ENCODE measurements around the gene YKT6.
"Not testable (repeated sequence)": the region's sequence is repeated elsewhere in the genome, so short reads cannot be mapped to it uniquely, and the experiment has no call there.

The YKT6 gene

DNA sequence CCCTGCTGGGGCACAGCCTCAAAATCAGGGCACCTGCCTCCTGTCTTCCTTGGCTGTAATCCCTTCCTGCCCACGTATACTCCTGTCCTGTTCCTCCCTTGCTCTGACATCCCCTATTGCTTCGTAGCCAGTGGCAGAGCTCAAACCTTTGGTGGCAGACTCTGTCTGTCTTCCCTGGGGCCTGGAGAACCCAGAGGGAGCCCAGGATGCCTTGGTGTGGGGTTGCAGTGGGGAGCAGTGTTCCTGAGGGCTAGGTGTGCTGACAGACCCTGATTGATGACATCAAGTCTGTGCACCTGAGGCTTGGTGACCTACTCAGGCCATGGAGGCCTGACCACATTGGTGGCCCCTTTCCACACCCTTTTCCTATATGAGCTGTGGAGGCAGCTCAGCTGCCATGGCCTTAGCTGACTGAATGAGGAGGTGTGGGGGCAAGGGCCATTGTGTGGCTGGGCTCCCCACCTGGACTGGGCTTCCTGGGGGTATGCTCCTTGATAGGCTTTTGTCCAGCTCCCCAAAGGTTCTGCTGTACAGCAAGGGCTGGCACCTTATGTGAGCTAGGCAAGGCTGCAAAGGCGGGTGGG lies 6.1 kb upstream of the YKT6 start:
- DNase-seq: no peak

DNA sequence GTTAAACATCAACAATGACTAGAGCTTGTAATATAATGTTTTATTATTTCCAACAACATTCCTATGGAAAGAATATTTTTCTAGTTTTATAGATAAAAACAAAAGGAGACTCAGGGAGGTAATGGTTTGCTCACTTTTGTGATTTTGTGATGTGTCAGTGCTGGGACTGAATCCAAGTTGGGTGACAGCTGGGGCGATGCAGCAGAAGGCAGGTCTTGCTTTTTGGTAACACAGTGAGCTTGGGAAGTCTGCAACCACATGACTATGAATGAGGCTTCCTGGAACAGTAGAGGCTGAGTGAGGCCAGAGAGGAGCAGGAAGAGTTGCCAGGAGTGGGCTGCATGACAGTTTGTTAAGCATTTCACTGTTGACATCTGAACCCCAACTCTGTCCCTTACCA lies 4.9 kb upstream of the YKT6 start:
- no peak for DNase-seq

DNA sequence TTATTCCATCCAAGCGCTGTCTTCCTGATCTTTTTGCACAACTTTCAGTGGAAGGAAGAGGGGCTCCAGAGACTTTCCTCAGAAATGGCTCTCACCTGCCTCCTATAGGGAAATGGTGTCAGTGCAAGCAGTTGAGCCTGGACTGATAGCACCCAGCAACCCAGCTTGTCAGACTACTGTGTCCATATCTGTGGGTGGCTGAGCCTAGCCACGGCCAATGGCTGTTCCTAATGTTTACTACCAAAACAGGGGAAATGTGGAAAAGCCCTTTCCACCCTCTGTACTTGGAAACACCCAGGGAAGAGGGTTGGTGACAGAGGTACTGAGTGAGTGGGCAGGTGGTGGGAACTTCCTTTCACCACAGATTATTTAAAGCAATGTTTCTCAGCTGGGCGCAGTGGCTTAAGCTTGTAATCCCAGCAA lies 4.3 kb upstream of the YKT6 start:
- DNase-seq: no peak

DNA sequence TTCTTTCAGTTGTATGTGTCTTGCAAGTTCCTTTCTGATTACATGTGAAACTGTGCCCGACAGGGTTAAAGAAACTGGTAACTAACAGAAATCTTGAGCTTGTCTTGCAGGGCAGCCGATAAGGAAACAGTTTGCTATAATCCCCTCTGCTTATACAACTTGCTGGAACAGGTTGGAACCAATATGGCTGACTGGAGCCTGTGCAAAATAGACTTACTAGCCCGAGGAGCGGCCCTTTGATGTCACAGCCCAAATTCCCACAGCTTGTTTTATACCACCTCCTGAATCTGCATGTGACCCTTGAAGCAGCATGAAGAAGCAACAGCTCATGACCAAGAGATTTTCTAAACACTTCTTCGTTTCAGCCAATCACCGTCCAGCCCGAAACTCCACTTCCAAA lies 3.3 kb upstream of the YKT6 start:
- DNase-seq: no peak

DNA sequence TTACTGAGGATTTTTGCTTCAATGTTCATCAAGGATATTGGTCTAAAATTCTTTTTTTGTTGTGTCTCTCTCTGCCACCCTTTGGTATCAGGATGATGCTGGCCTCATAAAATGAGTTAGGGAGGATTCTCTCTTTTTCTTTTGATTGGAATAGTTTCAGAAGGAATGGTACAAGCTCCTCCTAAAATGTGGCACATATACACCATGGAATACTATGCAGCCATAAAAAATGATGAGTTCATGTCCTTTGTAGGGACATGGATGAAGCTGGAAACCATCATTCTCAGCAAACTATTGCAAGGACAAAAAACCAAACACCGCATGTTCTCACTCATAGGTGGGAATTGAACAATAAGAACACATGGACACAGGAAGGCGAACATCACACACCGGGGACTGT lies 615 bp upstream of the YKT6 start:
- not testable (repeated sequence) for DNase-seq

DNA sequence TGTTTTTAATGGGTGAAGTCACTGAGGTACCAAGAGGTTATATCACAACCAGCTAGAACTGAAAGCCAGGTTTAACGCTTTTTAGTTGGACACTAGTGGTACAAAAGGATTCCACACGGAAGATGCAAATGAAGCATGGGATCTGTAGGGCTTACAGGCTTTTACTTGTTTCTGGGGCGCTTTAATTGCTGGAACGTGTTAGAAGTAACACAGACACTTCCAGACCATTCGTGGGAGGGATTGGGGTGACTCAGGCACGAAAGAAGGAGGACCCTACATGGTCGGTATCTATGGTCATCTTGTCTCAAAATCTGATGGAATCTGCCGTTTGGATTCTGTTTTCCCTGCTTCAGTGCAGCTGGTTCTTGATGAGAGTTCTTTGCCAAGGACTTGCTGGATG lies 1.0 kb downstream of the YKT6 start:
- no peak for DNase-seq

DNA sequence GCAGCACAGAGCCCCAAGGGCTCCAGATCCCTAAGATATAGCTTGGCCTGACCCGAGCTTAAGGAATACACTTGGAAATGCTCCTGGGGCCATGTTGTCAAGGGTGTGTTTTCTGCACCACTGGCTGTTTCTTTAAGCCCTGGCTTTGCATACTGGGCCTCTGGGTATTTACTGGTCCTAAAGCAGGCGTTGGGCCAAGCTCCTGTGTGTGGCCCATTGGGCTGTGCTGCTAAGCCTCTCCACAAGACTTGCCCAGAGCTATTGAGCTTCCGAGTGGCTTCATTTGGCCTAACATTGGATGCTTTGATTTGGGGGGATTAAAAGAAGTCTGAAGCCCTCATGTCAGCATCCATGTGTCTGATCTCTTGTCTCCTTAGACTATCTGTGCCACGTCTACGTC lies 5.2 kb downstream of the YKT6 start:
- no peak for DNase-seq

DNA sequence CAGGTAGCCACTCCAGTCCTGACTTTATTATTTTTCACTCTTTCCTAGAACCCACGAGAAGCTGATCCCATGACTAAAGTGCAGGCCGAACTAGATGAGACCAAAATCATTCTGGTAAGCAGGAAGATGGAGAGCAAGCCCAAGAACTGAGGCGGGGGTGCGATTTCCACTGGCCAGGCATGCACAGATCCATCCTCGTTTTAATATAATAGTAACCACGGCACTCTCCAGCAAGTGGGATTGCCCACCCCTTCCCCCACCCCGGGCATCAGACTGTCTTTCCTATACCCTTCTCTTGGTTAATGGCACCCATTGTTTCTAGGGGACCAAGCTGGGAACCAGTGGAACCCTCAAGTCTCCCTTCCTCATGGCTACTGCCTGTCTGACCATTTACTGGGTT lies 7.3 kb downstream of the YKT6 start:
- DNase-seq: no peak

DNA sequence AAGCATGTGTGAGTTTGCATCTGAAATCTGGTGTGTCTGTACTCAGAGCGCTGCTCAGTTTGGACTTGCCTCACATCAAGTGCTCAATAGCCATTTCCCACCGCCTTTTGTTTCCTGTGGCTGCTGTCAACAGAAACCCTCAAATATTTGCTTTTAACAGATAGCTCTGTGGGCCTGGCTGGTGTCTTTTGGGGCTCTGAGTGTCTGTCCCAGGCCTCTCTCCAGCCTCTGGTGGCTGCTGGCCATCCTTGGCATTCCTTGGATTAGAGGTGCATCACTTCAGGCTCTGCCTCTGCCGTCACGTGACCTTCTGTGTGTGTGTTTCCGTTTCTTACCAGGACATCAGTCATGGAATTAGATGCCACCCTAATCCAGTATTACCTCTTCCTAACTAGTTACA lies 9.3 kb downstream of the YKT6 start:
- DNase-seq: no peak

DNA sequence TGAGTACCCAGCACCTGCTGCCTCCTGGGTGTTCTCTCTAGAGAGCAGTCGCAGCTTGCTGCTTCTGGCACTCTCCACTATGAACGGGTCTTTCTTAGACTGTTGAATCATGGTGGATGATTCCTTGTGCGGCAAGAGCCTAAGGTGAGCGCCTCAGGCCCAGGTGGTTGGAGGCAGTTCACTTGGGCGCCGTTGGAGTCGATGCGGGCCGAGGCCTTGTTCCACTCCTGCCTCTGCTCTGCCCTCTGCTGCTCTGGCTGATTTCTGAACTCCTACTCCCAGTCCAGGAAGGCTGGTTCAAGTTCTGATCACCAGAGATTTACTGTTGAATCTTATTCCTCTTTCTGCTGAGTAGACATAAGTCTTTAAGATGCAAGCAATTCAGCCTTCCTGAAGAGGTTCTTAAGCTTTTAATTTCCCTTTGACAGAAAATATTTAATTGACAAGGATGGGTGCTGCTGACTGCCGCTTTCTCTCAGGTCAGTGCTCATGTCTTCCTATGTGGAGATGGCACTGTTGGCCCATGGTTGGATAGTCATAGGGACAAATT lies 10.4 kb downstream of the YKT6 start:
- no peak for DNase-seq

DNA sequence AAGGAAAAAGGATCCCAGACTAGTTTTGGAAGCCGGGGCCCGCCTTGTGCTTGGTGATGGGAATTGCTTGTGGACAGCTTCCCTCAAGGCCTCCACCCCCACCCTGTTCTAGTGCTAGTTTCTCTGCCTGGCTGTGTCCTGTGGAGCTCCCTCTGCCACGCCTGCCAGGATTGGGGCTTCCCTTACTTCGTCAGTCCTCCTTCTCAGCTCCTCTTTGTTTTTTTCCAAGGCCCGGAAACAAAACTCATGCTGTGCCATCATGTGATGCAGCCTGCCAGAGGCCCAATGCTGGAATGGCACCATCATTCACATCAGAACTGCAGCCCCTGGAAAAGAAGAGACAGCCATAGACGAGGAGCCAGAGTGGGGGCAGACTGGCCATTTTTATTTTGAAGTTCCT lies 11.2 kb downstream of the YKT6 start:
- DNase-seq: no peak

DNA sequence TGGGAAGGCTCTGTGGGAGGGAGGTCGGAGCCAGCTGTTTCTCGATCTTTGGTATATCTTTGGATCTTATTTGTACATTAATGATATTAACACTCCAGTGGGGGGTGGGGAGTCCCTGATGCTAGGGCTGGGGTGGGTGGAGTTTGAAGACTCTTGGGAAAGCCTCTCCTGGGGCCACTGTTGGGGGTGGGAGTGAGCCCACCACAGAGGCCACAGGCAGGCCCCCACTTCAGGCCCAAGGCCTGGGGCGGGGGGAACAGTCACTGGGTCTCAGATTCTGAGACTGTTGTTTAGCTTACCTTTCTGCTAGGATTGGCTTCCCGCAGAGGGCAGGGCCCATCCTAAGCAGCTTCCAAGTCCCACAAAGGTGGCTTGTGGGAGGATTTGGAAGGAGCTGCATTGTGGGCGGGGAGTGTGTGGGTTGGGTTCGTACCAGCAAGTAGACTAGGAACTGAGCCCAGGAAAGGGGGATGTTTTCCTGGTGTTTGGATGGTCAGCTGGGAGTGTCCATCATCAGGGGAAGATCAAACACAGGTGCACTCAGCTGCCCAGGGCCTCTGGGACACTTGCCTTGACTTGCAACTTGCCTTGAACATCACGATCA lies 11.9 kb downstream of the YKT6 start:
- no peak for DNase-seq

DNA sequence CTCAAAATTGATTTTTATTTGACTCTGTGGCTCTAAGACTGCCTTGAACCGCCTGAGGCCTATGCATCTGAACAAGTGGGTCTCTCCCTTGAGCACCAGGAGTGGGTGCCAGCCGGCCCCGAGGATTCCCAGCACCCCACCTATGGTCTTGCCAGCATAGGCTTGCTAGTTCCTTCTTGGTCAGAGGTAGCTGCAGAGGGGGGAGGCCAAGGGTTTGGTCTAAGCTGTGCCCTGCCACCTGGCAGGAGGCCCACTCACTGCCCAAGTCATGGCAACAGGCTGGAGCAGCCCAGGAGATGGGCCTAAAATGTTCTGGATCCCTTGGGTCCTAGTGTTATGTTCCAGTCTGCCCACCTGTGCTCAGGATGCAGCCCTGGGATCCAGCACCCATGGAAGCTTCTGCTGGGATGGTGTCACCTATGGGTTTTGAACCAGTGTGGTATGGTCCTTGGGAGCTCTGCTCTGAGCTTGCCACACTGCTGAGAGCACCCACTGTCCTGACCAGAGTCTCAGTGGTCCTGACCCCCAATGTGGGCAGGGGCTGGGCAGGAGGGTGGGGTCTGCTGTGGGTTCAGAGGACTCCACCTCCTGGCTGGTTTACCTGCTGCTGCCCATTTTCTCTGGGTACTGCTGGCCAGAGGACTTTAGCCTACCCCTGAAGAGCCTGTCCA lies 12.6 kb downstream of the YKT6 start:
- no peak for DNase-seq

DNA sequence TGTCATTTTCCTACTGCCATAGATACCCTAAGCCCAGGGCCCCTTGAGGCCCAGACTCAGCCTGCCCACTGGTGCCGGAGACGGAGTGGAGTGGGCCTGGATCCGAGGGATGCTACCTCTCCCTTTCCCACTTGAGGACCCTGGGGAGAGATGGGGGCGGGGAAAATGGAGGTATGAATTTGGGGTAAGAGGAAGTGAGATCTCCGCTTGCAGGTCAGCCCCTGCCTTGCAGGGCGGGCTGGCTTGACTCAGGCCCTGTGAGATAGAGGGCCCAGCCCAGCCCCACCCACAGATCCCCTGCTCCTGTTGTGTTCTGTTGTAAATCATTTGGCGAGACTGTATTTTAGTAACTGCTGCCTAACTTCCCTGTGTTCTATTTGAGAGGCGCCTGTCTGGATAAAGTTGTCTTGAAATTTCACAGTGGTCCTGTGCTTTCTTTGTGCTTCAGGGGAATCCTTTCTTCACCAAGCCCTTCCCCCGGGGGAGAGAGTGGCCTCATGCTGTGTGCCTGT lies 13.2 kb downstream of the YKT6 start:
- no peak for DNase-seq

DNA sequence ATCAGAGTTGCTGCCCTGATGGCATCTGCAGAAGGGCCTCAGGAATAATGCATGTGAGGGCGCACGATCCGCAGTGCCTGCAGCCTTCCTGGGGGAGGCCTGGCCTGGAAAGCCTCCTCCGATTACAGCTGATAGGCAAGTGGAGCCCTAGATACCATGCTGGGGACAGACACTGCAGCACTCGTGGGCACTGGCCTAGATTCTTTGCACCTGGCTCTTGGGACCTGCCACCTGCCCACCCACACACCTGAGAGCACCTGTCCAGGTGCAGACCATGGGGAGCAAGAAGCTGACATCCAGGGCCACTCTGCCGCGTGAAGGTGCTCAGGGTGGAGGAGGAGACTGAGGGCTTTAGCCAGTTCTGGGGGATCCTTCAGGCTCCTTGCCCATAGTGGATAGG lies 14.8 kb downstream of the YKT6 start:
- DNase-seq: no peak

DNA sequence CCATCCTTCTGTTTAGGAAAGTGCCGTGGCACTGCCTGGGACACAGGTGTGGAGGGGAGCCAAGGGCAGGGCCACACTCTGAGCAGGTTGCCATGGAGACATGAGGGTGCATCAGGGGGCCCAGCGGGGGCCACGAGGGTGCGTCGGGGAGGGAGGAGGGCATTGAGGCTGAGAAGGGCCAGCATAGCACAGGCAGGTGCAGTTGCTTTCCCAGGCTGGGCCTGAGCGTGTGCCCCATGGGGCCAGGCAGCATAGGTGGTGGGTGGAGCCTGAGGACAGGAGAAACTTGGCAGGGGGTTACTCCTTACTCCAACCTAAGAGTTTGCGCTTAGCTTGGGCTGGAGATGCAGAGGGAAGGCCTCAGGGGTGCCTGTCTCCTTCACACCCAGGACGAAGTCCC lies 15.2 kb downstream of the YKT6 start:
- no peak for DNase-seq

DNA sequence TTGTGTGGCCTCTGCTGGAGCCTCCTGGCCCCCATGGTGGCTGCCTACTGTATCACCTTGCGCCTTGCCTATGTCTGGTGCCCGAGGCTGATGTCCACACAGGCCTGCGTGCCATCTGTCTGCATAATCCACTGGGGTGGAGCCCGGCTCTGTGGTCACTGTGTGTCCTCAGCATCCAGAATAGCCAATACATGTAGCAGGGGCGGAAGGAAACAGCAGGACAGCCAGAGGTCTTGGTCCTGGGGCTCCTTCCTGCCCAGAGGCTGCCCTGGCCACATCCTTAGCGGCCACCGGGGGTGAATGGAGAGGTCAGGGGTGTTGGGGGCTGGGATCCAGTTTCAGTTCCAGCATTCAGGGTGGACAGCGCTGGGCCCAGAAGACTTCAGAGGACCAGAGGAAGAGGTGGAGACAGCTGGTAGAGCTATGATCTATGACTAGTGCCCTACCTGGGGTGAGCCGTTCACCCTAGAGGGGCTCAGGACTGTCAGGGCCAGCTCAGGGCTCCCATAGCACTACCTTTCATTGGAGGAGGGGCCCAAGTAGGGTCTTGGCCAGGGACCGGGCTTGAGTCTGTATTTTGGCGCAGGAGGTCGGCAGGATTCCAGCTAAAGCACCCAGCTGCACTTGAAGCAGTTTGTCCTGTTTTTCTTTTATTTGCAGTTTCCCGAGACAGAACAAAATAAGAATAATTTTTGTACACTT lies 15.9 kb downstream of the YKT6 start:
- no peak for DNase-seq

DNA sequence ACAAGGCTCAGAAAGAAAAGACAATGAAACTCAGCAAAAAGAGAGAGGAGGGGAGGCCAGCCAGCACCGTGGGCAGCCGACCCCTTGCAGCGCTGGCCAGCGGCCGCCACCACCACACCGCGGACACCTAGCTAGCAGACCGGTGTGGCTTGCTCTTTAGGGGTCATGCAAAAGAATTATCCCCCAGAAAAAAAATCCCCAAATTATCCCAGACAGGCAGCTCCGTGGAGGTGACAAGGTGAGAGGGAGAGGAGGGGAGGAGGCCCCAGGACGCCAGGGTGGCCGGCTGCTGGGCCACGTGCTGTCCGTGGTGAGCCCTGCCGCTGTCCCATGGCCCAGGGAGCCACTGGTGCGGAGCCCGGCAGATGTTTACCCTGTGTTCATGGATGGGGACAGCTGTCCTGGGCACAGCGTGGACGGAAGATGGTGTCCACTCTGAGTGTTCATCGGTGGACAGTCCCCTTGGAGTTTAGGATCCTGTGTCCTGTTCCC lies 16.5 kb downstream of the YKT6 start:
- no peak for DNase-seq

DNA sequence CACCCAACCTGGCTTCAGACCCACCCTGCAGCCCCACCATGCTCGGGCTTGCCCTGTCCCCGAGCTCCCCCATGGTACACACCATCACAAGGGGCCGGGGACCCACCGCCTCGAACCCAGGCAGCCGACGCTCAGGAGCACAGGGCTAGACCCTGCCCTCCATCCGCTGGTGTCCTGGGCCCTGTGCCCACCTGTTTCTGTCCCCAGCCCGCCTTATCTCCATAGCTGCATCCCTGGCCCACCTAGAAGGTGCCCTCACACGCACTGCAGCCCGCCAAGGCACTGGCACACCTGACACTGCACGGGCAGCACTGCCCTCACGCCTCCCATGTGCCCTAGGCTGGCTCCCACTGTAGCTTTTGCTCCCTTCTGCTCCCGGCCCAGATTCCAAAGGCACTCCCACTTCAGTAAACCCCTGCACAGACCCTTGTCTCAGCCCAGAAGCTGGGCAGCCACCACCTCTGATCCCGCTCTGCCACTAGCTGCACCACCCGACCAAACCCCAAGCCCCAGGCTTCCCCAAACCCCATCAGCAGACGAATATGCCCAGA lies 17.1 kb downstream of the YKT6 start:
- DNase-seq: no peak

DNA sequence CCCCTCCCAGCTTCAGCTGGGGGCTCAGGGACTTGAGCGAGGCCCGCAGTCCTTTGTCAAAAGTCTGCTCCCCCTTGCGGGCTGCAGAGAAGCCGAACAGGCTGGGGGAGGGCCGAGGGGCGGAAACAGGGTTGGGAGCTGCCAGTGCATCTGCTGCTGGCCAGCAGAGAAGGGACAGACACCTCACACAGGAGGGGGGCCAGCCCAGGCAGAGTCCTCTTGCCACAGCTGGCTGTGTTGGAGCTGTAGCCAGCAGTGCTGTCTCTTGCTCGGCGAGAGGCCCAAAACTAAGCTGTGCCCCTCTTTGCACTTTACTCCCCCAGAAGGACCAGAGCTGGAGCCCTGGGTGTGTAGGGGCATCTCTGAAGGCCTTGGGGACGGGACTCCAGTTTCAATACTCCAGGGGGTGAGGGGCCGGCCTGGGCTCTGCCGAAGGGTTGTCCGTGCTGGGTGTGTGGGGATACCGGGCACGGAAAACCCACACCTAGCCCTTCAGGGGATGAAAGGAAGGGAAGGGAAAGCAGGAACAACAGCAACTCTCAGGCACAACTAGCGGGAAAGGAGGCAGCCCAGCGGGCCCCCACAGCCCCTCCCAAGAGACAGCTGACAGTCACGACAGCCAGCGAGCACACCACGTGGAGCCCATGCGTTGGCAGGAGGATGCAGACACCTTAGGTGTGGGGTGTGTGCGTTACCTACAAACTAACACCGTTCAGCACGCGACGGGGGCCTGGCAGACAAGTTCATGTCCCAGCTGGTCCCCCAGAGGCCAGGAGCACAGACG lies 17.8 kb downstream of the YKT6 start:
- DNase-seq: no peak

DNA sequence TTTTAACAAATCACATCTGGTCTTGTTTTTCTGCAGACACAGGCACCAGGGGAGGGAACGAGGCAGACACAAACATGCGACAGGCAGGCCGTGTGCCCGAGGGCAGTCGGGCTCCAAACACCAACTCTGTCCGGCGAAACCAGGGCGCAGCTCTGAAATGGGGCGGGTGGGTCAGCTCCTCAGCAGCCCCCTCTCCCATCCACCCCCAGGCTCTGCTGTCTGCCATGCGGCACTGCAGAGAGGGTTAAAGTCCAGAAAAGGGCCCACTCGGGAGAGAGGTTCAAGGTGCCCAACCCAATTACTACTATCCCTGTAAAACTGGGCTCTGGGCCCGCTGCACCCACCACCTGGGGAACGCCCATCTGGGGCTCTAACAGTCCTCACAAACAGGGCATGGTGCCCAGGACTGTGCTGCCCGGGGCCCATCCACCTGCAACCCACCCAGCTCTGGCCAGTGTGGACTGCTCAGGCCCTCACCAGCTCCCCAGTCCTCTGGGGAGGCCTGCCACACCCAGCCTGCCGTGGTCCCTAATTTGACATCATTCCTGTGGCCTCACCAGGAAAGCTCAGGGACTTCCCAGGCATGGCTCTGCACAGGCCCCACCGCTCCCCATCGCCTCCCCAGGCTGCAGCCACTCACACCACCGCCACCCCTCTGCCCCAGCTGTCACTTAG lies 18.7 kb downstream of the YKT6 start:
- DNase-seq: no peak

DNA sequence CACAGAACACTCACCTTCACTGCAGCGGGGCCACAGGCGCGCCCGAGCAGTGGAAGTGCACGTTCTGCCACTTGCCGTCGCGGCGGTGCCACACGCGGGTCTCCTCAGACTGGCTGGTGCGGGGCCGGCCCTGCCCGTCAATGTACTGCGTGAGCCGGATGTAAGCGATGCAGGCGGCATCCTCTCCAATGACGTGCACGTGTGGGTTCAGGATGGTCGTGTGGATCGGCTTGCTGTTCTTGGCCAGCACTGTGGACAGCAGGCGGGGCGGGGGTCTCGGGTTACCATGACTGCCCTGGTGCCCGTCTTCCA lies 19.2 kb downstream of the YKT6 start:
- DNase-seq: no peak

Measured in NCI-H1048 (cell line).